RWPE1 (cell line): ENCODE measurements around the gene RSPH6A.

Source experiments
- CTCF ChIA-PET: fragments of 350-600 bp; sonication (Branson Sonifier 250); formaldehyde crosslinking; extraction: SDS; loops from one replicate; lab custom pipeline; 2021; lab: Yijun Ruan, JAX
- POLR2A ChIA-PET: fragments of 400-600 bp; formaldehyde crosslinking; extraction: SDS; loops from one replicate; lab custom pipeline; 2020; ENCODE audit warnings: antibody characterized with exemption; ENCODE audit not compliant: low non-redundant PET; lab: Yijun Ruan, JAX
- DNase-seq: peaks from one replicate; pipeline ENCODE4 v3.0.0; 2012; ENCODE audit warnings: low spot score
- H3K27ac ChIP-seq: fragments of 450-650 bp; 2 replicates; pipeline ENCODE4 v1.5.1; 2017
- CTCF ChIP-seq: fragments of 450-650 bp; conservative IDR thresholded peaks from 2 replicates; pipeline ENCODE4 v1.5.1; 2017; ENCODE audit warnings: low read depth, mild to moderate bottlenecking

RSPH6A gene

GRCh38 chr19:45817725-45818301 is 2.7 kb upstream of the RSPH6A start:
- POLR2A ChIA-PET, result no interaction called here
- no peak for DNase-seq
- CTCF ChIA-PET, result interaction anchor here (0.7 to 1.7 kb wide), 8 partner anchors 10 to 211 kb away, joined by 3 to 20 read pairs (median 5); no protein-coding TSS in a partner anchor
- peak overlapping the region; percentile 70 for H3K27ac ChIP-seq
- no peak for TF ChIP-seq CTCF

- CTCF ChIA-PET, result interaction anchor here (0.6 to 1.9 kb wide), 28 partner anchors 10 to 249 kb away, joined by 3 to 20 read pairs (median 4); partner anchors contain the start of gene FOXA3
Observed at GRCh38 chr19:45817010-45817724, 2.1 kb upstream of the RSPH6A start.

GRCh38 chr19:45816236-45817009 is 1.3 kb upstream of the RSPH6A start:
- ChIA-PET POLR2A (interaction anchor here (0.7 kb wide), 1 partner anchor 326 kb away, joined by 7 read pairs; no protein-coding TSS in a partner anchor), CTCF (interaction anchor here (0.6 to 1.9 kb wide), 25 partner anchors 11 to 250 kb away, joined by 3 to 20 read pairs (median 4); partner anchors contain the start of gene FOXA3)
- no peak for TF ChIP-seq CTCF
- H3K27ac ChIP-seq, result peak overlapping the region; percentile 43
- no peak for DNase-seq

More at GRCh38 chr19:45817010-45817724, 2.1 kb upstream of the RSPH6A start:
- peak; percentile 96 for DNase-seq
- POLR2A ChIA-PET, result interaction anchor here (0.7 kb wide), 1 partner anchor 325 kb away, joined by 7 read pairs; no protein-coding TSS in a partner anchor
- TF ChIP-seq CTCF, result peak; percentile 97
- H3K27ac ChIP-seq, result peak overlapping the region; percentile 70

GRCh38 chr19:45815481-45816216 is 541 bp upstream of the RSPH6A start:
- H3K27ac ChIP-seq, result no peak overlapping the region
- no peak for DNase-seq
- POLR2A ChIA-PET, result no interaction called here
- no peak for TF ChIP-seq CTCF
- CTCF ChIA-PET, result interaction anchor here (0.6 to 1.9 kb wide), 2 partner anchors 16 to 37 kb away, joined by 3 to 9 read pairs; no protein-coding TSS in a partner anchor

- CTCF ChIA-PET, result no interaction called here
- POLR2A ChIA-PET, result interaction anchor here (0.6 kb wide), 1 partner anchor 31 kb away, joined by 3 read pairs; no protein-coding TSS in a partner anchor
- DNase-seq, result peak; percentile 39
- no peak for TF ChIP-seq CTCF
- peak overlapping the region; percentile 75 for H3K27ac ChIP-seq
Observed at GRCh38 chr19:45814166-45814780, 835 bp downstream of the RSPH6A start.
